ENCODE results near the gene EEF1AKMT3.

The EEF1AKMT3 gene

DNA sequence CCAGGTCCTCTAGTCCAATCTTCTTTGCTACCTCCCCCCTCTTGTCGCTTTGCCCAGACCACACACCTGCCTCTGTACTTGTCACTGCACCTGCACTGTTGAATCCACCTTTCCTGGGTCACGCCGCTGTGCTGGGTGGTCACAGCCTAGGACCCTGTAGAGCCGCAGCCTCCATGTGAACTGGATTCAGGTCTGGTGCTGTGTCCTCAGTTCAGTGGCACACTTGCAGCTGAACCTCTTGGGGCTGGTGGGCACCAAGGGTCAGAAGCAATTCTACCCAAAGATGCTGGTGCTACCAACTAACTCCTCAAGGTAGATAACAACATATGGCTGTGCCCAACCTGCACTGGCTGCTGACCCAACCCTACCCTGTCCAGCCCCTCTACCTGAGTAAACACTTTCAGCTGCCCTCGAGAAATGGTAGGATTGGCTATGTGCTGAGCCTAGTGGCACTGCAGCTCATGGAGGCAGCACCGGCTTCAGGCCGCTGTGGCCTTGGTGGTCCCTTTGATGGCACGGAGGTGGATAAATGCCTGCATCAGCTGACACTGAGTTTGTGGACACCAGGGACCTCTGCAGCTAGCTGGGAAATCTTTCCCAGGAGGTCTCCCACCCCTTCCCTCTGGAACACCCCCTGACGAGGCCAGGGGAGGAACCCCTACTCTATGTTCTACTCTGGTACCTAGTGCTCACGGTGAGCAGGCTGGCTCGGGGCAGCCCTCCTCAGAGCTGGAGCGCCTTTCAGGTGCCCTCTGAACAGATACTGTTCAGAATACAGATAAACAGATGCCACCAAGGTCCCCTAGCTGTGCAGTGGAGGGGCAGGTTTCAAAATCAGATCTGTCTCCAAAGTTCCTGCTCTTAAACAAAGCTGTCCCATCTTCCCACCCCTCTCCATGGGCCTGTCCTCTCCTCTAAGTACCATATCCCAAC, 48.1 kb upstream of the EEF1AKMT3 start:
- TF ChIP-seq, protein P1, sequence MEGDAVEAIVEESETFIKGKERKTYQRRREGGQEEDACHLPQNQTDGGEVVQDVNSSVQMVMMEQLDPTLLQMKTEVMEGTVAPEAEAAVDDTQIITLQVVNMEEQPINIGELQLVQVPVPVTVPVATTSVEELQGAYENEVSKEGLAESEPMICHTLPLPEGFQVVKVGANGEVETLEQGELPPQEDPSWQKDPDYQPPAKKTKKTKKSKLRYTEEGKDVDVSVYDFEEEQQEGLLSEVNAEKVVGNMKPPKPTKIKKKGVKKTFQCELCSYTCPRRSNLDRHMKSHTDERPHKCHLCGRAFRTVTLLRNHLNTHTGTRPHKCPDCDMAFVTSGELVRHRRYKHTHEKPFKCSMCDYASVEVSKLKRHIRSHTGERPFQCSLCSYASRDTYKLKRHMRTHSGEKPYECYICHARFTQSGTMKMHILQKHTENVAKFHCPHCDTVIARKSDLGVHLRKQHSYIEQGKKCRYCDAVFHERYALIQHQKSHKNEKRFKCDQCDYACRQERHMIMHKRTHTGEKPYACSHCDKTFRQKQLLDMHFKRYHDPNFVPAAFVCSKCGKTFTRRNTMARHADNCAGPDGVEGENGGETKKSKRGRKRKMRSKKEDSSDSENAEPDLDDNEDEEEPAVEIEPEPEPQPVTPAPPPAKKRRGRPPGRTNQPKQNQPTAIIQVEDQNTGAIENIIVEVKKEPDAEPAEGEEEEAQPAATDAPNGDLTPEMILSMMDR (IDR thresholded peaks at IDR 0.05; ENCODE audit: low read length), result no peak
- TF ChIP-seq EZH2 (IDR thresholded peaks at IDR 0.05; ENCODE audit: borderline replicate concordance, low read length), result no peak
- H3K27ac ChIP-seq (ENCODE audit: low read depth, low read length, poor library complexity, severe bottlenecking), result peak overlapping the region; percentile 51

DNA sequence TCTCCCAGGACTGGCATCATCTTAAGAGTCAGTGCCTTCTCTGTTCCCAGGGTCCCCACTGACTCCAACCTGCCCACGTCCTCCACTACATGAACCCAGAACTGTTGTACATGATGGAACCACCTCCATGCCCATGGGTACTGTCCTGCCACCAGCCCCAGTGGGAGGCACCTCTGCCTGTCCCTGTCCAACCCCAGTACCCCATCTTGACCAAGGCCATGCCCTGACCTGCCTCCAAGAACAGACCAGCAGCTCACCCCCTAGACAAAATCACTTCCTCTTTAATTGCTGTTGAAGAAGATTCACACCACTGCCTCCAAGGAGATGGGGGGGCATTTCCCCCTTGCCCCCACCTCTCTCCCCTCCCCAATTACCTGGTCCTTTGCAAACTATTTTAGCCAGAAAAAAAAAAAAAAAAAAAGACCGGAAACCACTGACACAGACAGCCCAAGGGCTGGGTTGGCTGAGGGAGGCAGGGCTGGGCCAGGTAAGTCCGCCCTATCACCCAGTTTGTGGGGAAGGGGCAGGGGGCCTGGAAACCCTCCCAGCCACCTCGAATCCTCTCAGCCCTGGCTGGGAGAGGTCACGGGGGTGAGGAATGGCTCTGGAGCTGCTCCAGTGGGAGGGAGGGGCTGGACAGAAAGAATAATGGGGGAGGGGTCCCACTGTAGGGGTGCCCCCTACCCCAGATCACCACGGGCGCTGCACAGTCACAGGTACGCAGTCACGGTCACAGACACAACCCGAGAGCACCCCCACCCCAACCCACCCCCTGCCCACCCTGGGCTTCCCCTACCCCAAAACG, 47.3 kb upstream of the EEF1AKMT3 start:
- no peak overlapping the region for H3K4me2 ChIP-seq (ENCODE audit: low read length)
- no peak overlapping the region for H3K4me3 ChIP-seq (ENCODE audit: low read depth, low read length, poor library complexity, severe bottlenecking)
- peak overlapping the region; percentile 51 for H3K27ac ChIP-seq (ENCODE audit: low read depth, low read length, poor library complexity, severe bottlenecking)
- TF ChIP-seq, protein P1 (IDR thresholded peaks at IDR 0.05; ENCODE audit: low read length), result no peak
- no peak for TF ChIP-seq EZH2 (IDR thresholded peaks at IDR 0.05; ENCODE audit: borderline replicate concordance, low read length)
- no peaks in the 10 kb centered on the region for H3K27me3 ChIP-seq (ENCODE audit: insufficient read depth, low read length)
- H2AFZ ChIP-seq (ENCODE audit: low read length), result no peak overlapping the region
- peaks cover 4% of the 10 kb centered on the region for H3K4me1 ChIP-seq (ENCODE audit: insufficient read depth, low read length, severe bottlenecking)
- H4K20me1 ChIP-seq (ENCODE audit: insufficient read depth, low read length), result no peaks in the 10 kb centered on the region
- H3K36me3 ChIP-seq (ENCODE audit: insufficient read depth, low read length), result peaks cover 46% of the 10 kb centered on the region
- peaks cover 3% of the 10 kb centered on the region for H3F3A ChIP-seq (ENCODE audit: insufficient read depth, low read length)
- H3K9ac ChIP-seq (ENCODE audit: low read length), result no peak overlapping the region
- H3K79me2 ChIP-seq (ENCODE audit: insufficient read depth, low read length), result no peaks in the 10 kb centered on the region
- no peaks in the 10 kb centered on the region for H3K9me2 ChIP-seq (ENCODE audit: low read depth, low read length)
- no peaks in the 10 kb centered on the region for H3K9me3 ChIP-seq (ENCODE audit: low read length)

More for the DNA sequence above, 48.1 kb upstream of the EEF1AKMT3 start:
- no peaks in the 10 kb centered on the region for H3K79me2 ChIP-seq (ENCODE audit: insufficient read depth, low read length)
- no peaks in the 10 kb centered on the region for H4K20me1 ChIP-seq (ENCODE audit: insufficient read depth, low read length)
- peaks cover 49% of the 10 kb centered on the region for H3K36me3 ChIP-seq (ENCODE audit: insufficient read depth, low read length)
- no peak overlapping the region for H3K4me2 ChIP-seq (ENCODE audit: low read length)
- no peaks in the 10 kb centered on the region for H3K9me3 ChIP-seq (ENCODE audit: low read length)
- peaks cover 3% of the 10 kb centered on the region for H3F3A ChIP-seq (ENCODE audit: insufficient read depth, low read length)
- no peaks in the 10 kb centered on the region for H3K9me2 ChIP-seq (ENCODE audit: low read depth, low read length)
- H2AFZ ChIP-seq (ENCODE audit: low read length), result no peak overlapping the region
- no peak overlapping the region for H3K9ac ChIP-seq (ENCODE audit: low read length)
- no peaks in the 10 kb centered on the region for H3K27me3 ChIP-seq (ENCODE audit: insufficient read depth, low read length)
- peaks cover 4% of the 10 kb centered on the region for H3K4me1 ChIP-seq (ENCODE audit: insufficient read depth, low read length, severe bottlenecking)
- H3K4me3 ChIP-seq (ENCODE audit: low read depth, low read length, poor library complexity, severe bottlenecking), result no peak overlapping the region

DNA sequence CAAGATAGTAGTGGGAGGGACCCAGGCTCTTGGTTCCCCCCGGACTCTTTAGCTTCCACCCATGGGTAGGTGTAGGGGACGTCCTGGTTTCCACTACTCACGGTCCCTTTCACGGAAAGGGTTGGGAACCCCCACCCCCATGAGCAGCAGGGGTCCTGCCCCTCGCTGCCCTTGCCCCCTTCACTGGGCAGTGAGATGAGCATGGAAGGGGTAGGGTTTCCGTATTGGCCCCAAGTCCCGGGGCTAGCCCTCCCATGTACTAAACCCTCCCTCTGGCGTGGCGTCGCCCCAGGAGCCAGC, 46.6 kb upstream of the EEF1AKMT3 start:
- no peaks in the 10 kb centered on the region for H3K9me2 ChIP-seq (ENCODE audit: low read depth, low read length)
- no peaks in the 10 kb centered on the region for H4K20me1 ChIP-seq (ENCODE audit: insufficient read depth, low read length)
- H3K27ac ChIP-seq (ENCODE audit: low read depth, low read length, poor library complexity, severe bottlenecking), result no peak overlapping the region
- peaks cover 4% of the 10 kb centered on the region for H3K4me1 ChIP-seq (ENCODE audit: insufficient read depth, low read length, severe bottlenecking)
- H3K79me2 ChIP-seq (ENCODE audit: insufficient read depth, low read length), result no peaks in the 10 kb centered on the region
- no peak overlapping the region for H3K9ac ChIP-seq (ENCODE audit: low read length)
- no peaks in the 10 kb centered on the region for H3K9me3 ChIP-seq (ENCODE audit: low read length)
- peaks cover 45% of the 10 kb centered on the region for H3K36me3 ChIP-seq (ENCODE audit: insufficient read depth, low read length)
- peaks cover 3% of the 10 kb centered on the region for H3F3A ChIP-seq (ENCODE audit: insufficient read depth, low read length)
- no peak overlapping the region for H3K4me2 ChIP-seq (ENCODE audit: low read length)
- no peak overlapping the region for H2AFZ ChIP-seq (ENCODE audit: low read length)
- no peak for TF ChIP-seq EZH2 (IDR thresholded peaks at IDR 0.05; ENCODE audit: borderline replicate concordance, low read length)
- TF ChIP-seq, protein P1 (IDR thresholded peaks at IDR 0.05; ENCODE audit: low read length), result no peak
- H3K4me3 ChIP-seq (ENCODE audit: low read depth, low read length, poor library complexity, severe bottlenecking), result no peak overlapping the region
- no peaks in the 10 kb centered on the region for H3K27me3 ChIP-seq (ENCODE audit: insufficient read depth, low read length)

Measured in OCI-LY1 (cell line).